PC-9 (cell line): Measurements from ENCODE around the gene TAF4B.

Source experiments
- CTCF ChIP-seq: fragments of 200-600 bp; sonication (generic); conservative IDR thresholded peaks from 2 replicates; pipeline ENCODE4 v1.6.1; 2017; ENCODE audit warnings: mixed run types, antibody characterized with exemption, mild to moderate bottlenecking, moderate library complexity
- EZH2 ChIP-seq: fragments of 200-600 bp; sonication (generic); IDR thresholded peaks from 2 replicates; pipeline ENCODE4 v1.8.0; 2017; ENCODE audit warnings: antibody characterized with exemption, low read depth

DNA sequence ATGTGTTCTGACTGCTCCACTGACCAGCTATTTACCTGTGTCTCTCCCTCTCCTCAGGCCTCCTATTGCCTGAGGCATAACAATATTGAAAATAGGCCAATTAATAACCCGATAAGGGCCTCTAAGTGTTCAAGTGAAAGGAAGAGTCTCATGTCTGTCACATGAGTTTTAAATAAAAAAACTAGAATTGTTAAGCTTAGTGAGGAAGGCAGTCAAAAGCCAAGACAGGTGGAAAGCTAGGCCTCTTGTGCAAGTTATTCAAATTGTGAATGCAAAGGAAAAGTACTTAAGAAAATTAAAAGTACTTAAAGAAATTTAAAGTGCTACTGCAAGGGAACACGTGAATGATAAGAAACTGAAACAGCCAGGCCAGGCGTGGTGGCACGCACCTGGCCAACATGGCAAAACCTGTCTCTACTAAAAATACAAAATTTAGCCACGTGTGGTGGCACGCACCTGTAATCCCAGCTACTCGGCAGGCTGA, 44.9 kb upstream of the TAF4B start:
- no peak for TF ChIP-seq EZH2
- no peak for TF ChIP-seq CTCF
